NOMO-1 treated with dmso at 0.1 percent for 144 hours (cell line): ENCODE data around the gene SRGAP1.

Experiments used
- DNase-seq: peaks from one replicate; lab custom pipeline; 2025; ENCODE audit not compliant: unreplicated experiment; lab: John Stamatoyannopoulos, UW

Gene SRGAP1

GRCh38 chr12:63904653-63905052, 60.2 kb downstream of the SRGAP1 start:
- DNase-seq: no peak

- no peak for DNase-seq
Observed at GRCh38 chr12:63905544-63905943, 61.0 kb downstream of the SRGAP1 start.

- DNase-seq: no peak
Observed at GRCh38 chr12:63906876-63907275, 62.4 kb downstream of the SRGAP1 start.

GRCh38 chr12:63907561-63907960, 63.1 kb downstream of the SRGAP1 start:
- no peak for DNase-seq

- no peak for DNase-seq
Observed at GRCh38 chr12:63909746-63910145, 65.2 kb downstream of the SRGAP1 start.

- DNase-seq: no peak
Observed at GRCh38 chr12:63911341-63911740, 66.8 kb downstream of the SRGAP1 start.

GRCh38 chr12:63912651-63913050, 68.2 kb downstream of the SRGAP1 start:
- DNase-seq: peak; percentile 52

GRCh38 chr12:63913929-63914328, 69.4 kb downstream of the SRGAP1 start:
- DNase-seq: no peak

GRCh38 chr12:63915105-63915800, 70.8 kb downstream of the SRGAP1 start:
- no peak for DNase-seq

GRCh38 chr12:63916561-63917476, 72.3 kb downstream of the SRGAP1 start:
- no peak for DNase-seq

GRCh38 chr12:63917477-63917862, 73.0 kb downstream of the SRGAP1 start:
- DNase-seq: no peak

- peak; percentile 92 for DNase-seq
Observed at GRCh38 chr12:63917864-63918799, 73.6 kb downstream of the SRGAP1 start.

GRCh38 chr12:63918800-63919300, 74.3 kb downstream of the SRGAP1 start:
- DNase-seq: no peak

GRCh38 chr12:63919756-63920155, 75.3 kb downstream of the SRGAP1 start:
- DNase-seq: no peak

GRCh38 chr12:63921157-63921556, 76.7 kb downstream of the SRGAP1 start:
- DNase-seq: no peak

- DNase-seq: no peak
Observed at GRCh38 chr12:63922474-63922873, 78.0 kb downstream of the SRGAP1 start.

- DNase-seq: no peak
Observed at GRCh38 chr12:63924781-63925180, 80.3 kb downstream of the SRGAP1 start.

- DNase-seq: no peak
Observed at GRCh38 chr12:63927511-63927910, 83.0 kb downstream of the SRGAP1 start.

GRCh38 chr12:63928305-63928704, 83.8 kb downstream of the SRGAP1 start:
- no peak for DNase-seq

- no peak for DNase-seq
Observed at GRCh38 chr12:63929426-63929825, 84.9 kb downstream of the SRGAP1 start.

- DNase-seq: no peak
Observed at GRCh38 chr12:63930971-63931370, 86.5 kb downstream of the SRGAP1 start.
